Endothelial cell of umbilical vein (primary cell): ENCODE measurements around the gene TRAPPC13. TPM values are rescaled to one million over a fixed set of nuclear protein-coding genes. Genes with fewer than 3 reads are reported as not detected.

ENCODE experiments used
- Bru-seq: library from RNA; stranded (reverse); fragments of 400-500 nt; gene quantifications from one replicate; lab custom pipeline; 2021; lab: Mats Ljungman, UMichigan
- BruChase-seq, 2 experiments: library from RNA; stranded (reverse); fragments of 400-500 nt; gene quantifications; one replicate each; lab custom pipeline; 2021; lab: Mats Ljungman, UMichigan
- BruUV-seq: library from RNA; stranded (reverse); fragments of 400-500 nt; replicated peaks from 2 replicates; lab custom pipeline; 2021; lab: Mats Ljungman, UMichigan
- CTCF ChIA-PET: fragments of 300-600, 350-600 bp; sonication (Branson Sonifier 250); formaldehyde crosslinking; loops from one replicate; lab custom pipeline; 2021; ENCODE audit warnings: antibody characterized with exemption, inconsistent platforms; lab: Charles Lee
- POLR2A ChIA-PET: fragments of 300-600, 350-600 bp; sonication (Branson Sonifier 250); formaldehyde crosslinking; loops from one replicate; lab custom pipeline; 2021; ENCODE audit warnings: antibody characterized with exemption, inconsistent platforms; lab: Charles Lee
- DNase-seq: peaks from one replicate; pipeline ENCODE4 v3.0.0-alpha.2; 2011; ENCODE audit warnings: low read depth, low spot score
- FAIRE-seq: peaks from 2 replicates; lab custom pipeline; 2011; peaks lifted over from hg19 to GRCh38; lab: Jason Lieb, UNC
- H2AFZ ChIP-seq: 2 replicates; pipeline ENCODE4 v1.6.0; 2012; ENCODE audit warnings: low read depth, low read length, control low read depth, inconsistent platforms
- H3K27ac ChIP-seq: 2 replicates; pipeline ENCODE4 v1.5.1; 2011; ENCODE audit warnings: low read depth, mild to moderate bottlenecking, control low read depth, low read length, moderate library complexity; ENCODE audit not compliant: insufficient read depth
- H3K27me3 ChIP-seq, 2 experiments: 2 replicates each; pipeline versions ENCODE4 v1.6.0 to v1.6.1; 2011; ENCODE audit warnings: low read length in 2 of 2, mixed read lengths in 1 of 2; ENCODE audit not compliant: control insufficient read depth in 2 of 2, insufficient read depth in 2 of 2
- H3K36me3 ChIP-seq, 2 experiments: 2 replicates in 1 of 2; 3 replicates in 1 of 2; pipeline ENCODE4 v1.5.1; 2011; ENCODE audit warnings: low read length in 2 of 2, mild to moderate bottlenecking in 1 of 2, moderate library complexity in 1 of 2; ENCODE audit not compliant: control insufficient read depth in 2 of 2, insufficient read depth in 2 of 2; ENCODE audit errors: extremely low read depth in 1 of 2
- H3K4me1 ChIP-seq: 3 replicates; pipeline ENCODE4 v1.5.1; 2011; ENCODE audit warnings: mild to moderate bottlenecking, low read length; ENCODE audit not compliant: control insufficient read depth, insufficient read depth; ENCODE audit errors: extremely low read depth
- H3K4me2 ChIP-seq: 2 replicates; pipeline ENCODE4 v1.6.1; 2011; ENCODE audit warnings: low read length, control low read depth, mixed read lengths; ENCODE audit not compliant: insufficient read depth
- H3K4me3 ChIP-seq, 3 experiments: fragments of 200-600 bp in 1 of 3; sonication (generic), shearing (Covaris generic) in 1 of 3; replicated peaks in 1 of 3; 2 replicates each; pipeline ENCODE4 v1.5.1; 2011 to 2016; ENCODE audit warnings: control low read depth in 3 of 3, low read length in 3 of 3, mild to moderate bottlenecking in 2 of 3, inconsistent platforms in 1 of 3, low read depth in 1 of 3, moderate library complexity in 1 of 3; ENCODE audit not compliant: insufficient read depth in 1 of 3
- H3K79me2 ChIP-seq: 2 replicates; pipeline ENCODE4 v1.6.0; 2012; ENCODE audit warnings: low read length, inconsistent platforms; ENCODE audit not compliant: control insufficient read depth, insufficient read depth
- H3K9ac ChIP-seq: replicated peaks from 2 replicates; pipeline ENCODE3; 2011; ENCODE audit warnings: low read length, control low read depth; ENCODE audit not compliant: insufficient read depth; ENCODE audit errors: extremely low read depth
- H3K9me1 ChIP-seq: replicated peaks from 3 replicates; pipeline ENCODE4 v1.6.0; 2011; ENCODE audit warnings: mild to moderate bottlenecking, low read length; ENCODE audit not compliant: control insufficient read depth, insufficient read depth; ENCODE audit errors: extremely low read depth
- H3K9me3 ChIP-seq: replicated peaks from 2 replicates; pipeline ENCODE4 v1.5.1; 2012; ENCODE audit warnings: low read length, inconsistent platforms; ENCODE audit not compliant: control insufficient read depth, insufficient read depth
- H4K20me1 ChIP-seq: replicated peaks from 2 replicates; pipeline ENCODE3; 2011; ENCODE audit warnings: mild to moderate bottlenecking, low read length; ENCODE audit not compliant: control insufficient read depth, insufficient read depth; ENCODE audit errors: extremely low read depth
- MYC ChIP-seq: IDR thresholded peaks from one replicate; pipeline ENCODE4 v1.6.1; 2011; ENCODE audit warnings: mild to moderate bottlenecking, low read depth, low read length
- POLR2A ChIP-seq: IDR thresholded peaks from 2 replicates; pipeline ENCODE4 v1.6.1; 2012; ENCODE audit warnings: low read depth, mild to moderate bottlenecking, control low read depth, low read length
- POLR2AphosphoS5 ChIP-seq: IDR thresholded peaks from 2 replicates; pipeline ENCODE4 v1.6.1; 2012; ENCODE audit warnings: low read depth, mild to moderate bottlenecking, control low read depth, low read length, moderate library complexity; ENCODE audit not compliant: insufficient read depth
- dilution Hi-C: fragments of 300-500 bp; cut with MboI; formaldehyde crosslinking; loops from one replicate; pipeline ENCODE4 v1.15.0; 2019; ENCODE audit warnings: low sequenced_read_pairs; ENCODE audit not compliant: extremely low pct_ligation_motif_present
- intact Hi-C: fragments of 100-400 bp; cut with micrococcal nuclease; formaldehyde crosslinking; loops from one replicate; pipeline ENCODE4 v1.10.0; 2022
- long read RNA-seq: library from polyadenylated mRNA; stranded (forward); transcript quantifications from one replicate; pipeline ENCODE4 v2.0.0, GENCODE V29; 2021
- polyA minus RNA-seq, 3 experiments: library from RNA; depleted of rRNA, polyadenylated mRNA; stranded (reverse); fragments of >200 nt; gene quantifications; 1 replicate in 1 of 3; 2 replicates in 2 of 3; pipeline ENCODE4 v1.2.3, GENCODE V29; 2011
- polyA plus RNA-seq, 4 experiments: library from polyadenylated mRNA; depleted of rRNA in 3 of 4; stranded (reverse) in 3 of 4; unstranded in 1 of 4; fragments of >200 nt; gene quantifications; 2 replicates each; pipeline versions ENCODE4 v1.2.1 to v1.2.3, GENCODE V29; 2011 to 2012; ENCODE audit warnings: missing spikeins in 1 of 4
- total RNA-seq: library from RNA; stranded (reverse); gene quantifications from 2 replicates; pipeline ENCODE4 v1.2.3, GENCODE V29; 2021

Gene TRAPPC13
- total RNA-seq, result 16.4 and 24.0 TPM in 2 replicates
- 7.7 and 7.9 TPM in 2 replicates for polyA plus RNA-seq
- 7.5 and 11.0 TPM in 2 replicates for polyA plus RNA-seq (2011; cell fraction: cytosol; rRNA removed)
- polyA plus RNA-seq (2011; cell fraction: nucleus; rRNA removed), result 34.2 and 36.8 TPM in 2 replicates
- 15.6 and 21.9 TPM in 2 replicates for polyA plus RNA-seq (2012)
- 7.3 and 13.7 TPM in 2 replicates for polyA minus RNA-seq
- polyA minus RNA-seq (2011; cell fraction: cytosol; rRNA and poly(A)+ RNA removed), result 5.4 TPM
- polyA minus RNA-seq (2011; cell fraction: nucleus; rRNA and poly(A)+ RNA removed), result 12.4 and 17.2 TPM in 2 replicates
- Bru-seq, nascent RNA, result percentile 77 among the genes with signal in this experiment
- BruChase-seq, experiment 1, labeled RNA remaining after a 6-hour chase, result percentile 68 among the genes with signal in this experiment
- BruChase-seq, experiment 2, labeled RNA remaining after a 2-hour chase, result percentile 81 among the genes with signal in this experiment
- long read RNA-seq, transcript TRAPPC13-208 (12 exons, 1,410 nt), result minor isoform, 7 of 41 reads
- long read RNA-seq, transcript TRAPPC13-201 (12 exons, 2,715 nt), result major isoform, 12 of 41 reads
- long read RNA-seq, partial matches to known transcripts, result 2 of 41 reads
- long read RNA-seq, other reads (novel, unspliced or antisense), result 20 of 41 reads

DNA sequence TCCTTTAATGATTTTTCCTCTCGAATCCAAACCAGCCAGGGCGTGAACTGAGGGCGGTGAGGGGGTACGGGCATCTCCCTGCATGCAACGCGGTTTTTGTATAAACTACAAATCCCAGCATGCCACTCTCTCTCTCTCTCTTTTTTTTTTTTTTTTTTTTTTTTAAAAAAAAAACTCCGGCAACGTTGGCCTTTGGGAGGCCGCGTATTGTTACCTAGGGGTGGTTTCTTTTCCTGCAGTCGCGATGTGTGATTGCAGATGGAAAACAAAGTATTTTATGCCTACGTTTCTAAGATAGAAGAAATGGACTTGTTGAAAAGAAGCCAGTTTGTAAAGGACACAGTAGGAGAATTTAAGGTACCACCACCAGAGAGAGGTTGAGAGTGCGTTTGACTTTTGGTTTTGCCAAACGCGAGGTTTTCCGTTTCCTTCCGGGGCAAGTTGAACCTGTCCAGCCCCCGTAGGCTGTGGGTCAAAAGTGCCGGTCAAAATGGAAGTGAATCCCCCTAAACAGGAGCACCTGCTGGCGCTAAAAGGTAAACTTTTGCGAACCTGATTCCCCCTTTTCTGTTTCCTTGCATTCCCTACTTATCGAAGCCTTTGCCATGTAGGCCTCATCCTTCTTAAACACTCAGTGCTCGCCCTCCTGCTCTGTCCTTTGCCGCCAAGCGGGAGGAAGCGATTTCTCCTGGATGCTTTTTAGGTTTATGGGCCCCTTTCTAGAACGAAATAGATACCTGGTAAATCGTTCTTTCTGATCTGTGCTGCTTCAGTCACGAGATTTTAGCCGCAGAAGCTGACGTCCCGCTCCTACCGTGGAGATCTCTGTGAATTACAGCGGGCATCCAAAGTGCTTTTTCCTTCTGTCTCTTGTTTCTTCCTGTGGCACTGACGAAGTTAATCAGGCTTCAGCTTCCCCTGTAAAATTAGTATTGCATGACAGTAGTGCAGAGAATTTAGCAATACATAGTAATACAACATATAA lies at the start of gene TRAPPC13, which contains the start of gene SHLD3:
TSS of gene TRAPPC13 (plus strand) at position 457 of the 985 bp plus-strand sequence. CDS start at position 491, 34 bp downstream.
TSS of gene SHLD3 (plus strand) at position 457 of the 985 bp plus-strand sequence. CDS start 4,561 bp downstream, outside the sequence.
- peak; percentile 92 for DNase-seq
- no peaks in the 10 kb centered on the region for H3K9me3 ChIP-seq
- dilution Hi-C loops, result no loop called here
- peaks cover 61% of the 10 kb centered on the region for H3K79me2 ChIP-seq
- peak within 1 kb of the TSS; percentile 100 for H3K4me2 ChIP-seq
- peaks cover 0 to 2% of the 10 kb centered on the region in 2 experiments for H3K36me3 ChIP-seq
- ChIA-PET POLR2A (no interaction called here), CTCF (interaction anchor here (1.1 kb wide), 1 partner anchor 102 kb away, joined by 5 read pairs; no protein-coding TSS in a partner anchor)
- H4K20me1 ChIP-seq, result no peaks in the 10 kb centered on the region
- intact Hi-C loops, result loop anchor here (2.0 to 10.0 kb wide), 3 partner anchors 98 to 520 kb away; partner anchors contain the start of genes ERBIN, NLN, SGTB and SREK1
- TF ChIP-seq MYC (no peak), POLR2A (peak; percentile 56), POLR2AphosphoS5 (peak; percentile 43)
- no peaks in the 10 kb centered on the region for H3K9me1 ChIP-seq
- H2AFZ ChIP-seq, result peak within 1 kb of the TSS; percentile 94
- no peak for FAIRE-seq
- BruUV-seq, result TSS peak; percentile 81
- H3K27ac ChIP-seq, result peak within 1 kb of the TSS; percentile 84
- H3K4me1 ChIP-seq, result peaks cover 19% of the 10 kb centered on the region
- H3K4me3 ChIP-seq, result peak within 1 kb of the TSS; percentile 76 to 97 (median 92)
- H3K9ac ChIP-seq, result peak within 1 kb of the TSS; percentile 85
- H3K27me3 ChIP-seq, result no peaks in the 10 kb centered on the region
